Measurements from ENCODE around the gene CAPN11. TPM values are rescaled to one million over a fixed set of nuclear protein-coding genes. Genes with fewer than 3 reads are reported as not detected.

Gene CAPN11
- total RNA-seq, 2 experiments from 2014 or later = 1.3 to 1.5 TPM

DNA sequence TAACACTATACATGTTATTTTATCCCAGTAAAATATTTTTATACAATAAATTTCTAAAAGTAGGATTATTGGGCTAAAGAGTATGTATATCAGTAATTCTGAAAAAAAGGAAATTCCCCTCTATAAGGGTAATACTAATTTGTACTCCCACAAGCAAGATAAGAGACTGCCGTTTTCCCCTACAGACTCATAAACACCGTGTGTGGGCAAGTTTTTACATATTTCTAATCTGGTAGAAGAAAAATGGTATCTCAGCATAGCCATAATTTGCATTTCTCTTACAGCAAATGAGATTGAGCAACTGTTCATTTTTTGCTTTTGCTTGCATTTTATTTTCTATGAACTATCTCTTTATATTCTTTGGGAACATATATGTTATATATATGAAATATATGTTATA is 32.1 kb downstream of the CAPN11 start:
- Histone ChIP-seq H3K27ac (ENCODE audit: low read depth in 1 of 2, low read length in 2 of 2) (no peak overlapping the region), H3K36me3 (ENCODE audit: insufficient read depth, low read length) (no peaks in the 10 kb centered on the region), H3K27me3 (ENCODE audit: control insufficient read depth in 1 of 2, insufficient read depth in 2 of 2, low read length in 2 of 2) (no peaks in the 10 kb centered on the region), H3K4me3 (ENCODE audit: low read length) (no peak overlapping the region), H3K9me3 (ENCODE audit: control insufficient read depth in 1 of 2, insufficient read depth in 1 of 2, low read length in 2 of 2) (no peaks in the 10 kb centered on the region), H3K4me1 (ENCODE audit: insufficient read depth, low read length) (peaks cover 7% of the 10 kb centered on the region)
- TF ChIP-seq, protein P1, sequence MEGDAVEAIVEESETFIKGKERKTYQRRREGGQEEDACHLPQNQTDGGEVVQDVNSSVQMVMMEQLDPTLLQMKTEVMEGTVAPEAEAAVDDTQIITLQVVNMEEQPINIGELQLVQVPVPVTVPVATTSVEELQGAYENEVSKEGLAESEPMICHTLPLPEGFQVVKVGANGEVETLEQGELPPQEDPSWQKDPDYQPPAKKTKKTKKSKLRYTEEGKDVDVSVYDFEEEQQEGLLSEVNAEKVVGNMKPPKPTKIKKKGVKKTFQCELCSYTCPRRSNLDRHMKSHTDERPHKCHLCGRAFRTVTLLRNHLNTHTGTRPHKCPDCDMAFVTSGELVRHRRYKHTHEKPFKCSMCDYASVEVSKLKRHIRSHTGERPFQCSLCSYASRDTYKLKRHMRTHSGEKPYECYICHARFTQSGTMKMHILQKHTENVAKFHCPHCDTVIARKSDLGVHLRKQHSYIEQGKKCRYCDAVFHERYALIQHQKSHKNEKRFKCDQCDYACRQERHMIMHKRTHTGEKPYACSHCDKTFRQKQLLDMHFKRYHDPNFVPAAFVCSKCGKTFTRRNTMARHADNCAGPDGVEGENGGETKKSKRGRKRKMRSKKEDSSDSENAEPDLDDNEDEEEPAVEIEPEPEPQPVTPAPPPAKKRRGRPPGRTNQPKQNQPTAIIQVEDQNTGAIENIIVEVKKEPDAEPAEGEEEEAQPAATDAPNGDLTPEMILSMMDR (IDR thresholded peaks at IDR 0.05) = no peak
- H3K4me1 Mint-ChIP-seq (ENCODE audit: low read depth) = peaks cover 8% of the 10 kb centered on the region
- H3K27ac Mint-ChIP-seq = no peak overlapping the region
- no peak overlapping the region for H3K4me3 Mint-ChIP-seq
- ATAC-seq (ENCODE audit: poor library complexity) (no peak), DNase-seq (no peak)
- H3K27me3 Mint-ChIP-seq = no peaks in the 10 kb centered on the region
- H3K36me3 Mint-ChIP-seq (ENCODE audit: low read depth) = no peaks in the 10 kb centered on the region
- no peaks in the 10 kb centered on the region for H3K9me3 Mint-ChIP-seq
- ChIA-PET CTCF (no interaction called here), POLR2A (interaction anchor here (0.6 kb wide), 1 partner anchor 1258 kb away, joined by 3 read pairs; no protein-coding TSS in a partner anchor)
- intact Hi-C loops (cut with DNase I, micrococcal nuclease) = no loop called here

DNA sequence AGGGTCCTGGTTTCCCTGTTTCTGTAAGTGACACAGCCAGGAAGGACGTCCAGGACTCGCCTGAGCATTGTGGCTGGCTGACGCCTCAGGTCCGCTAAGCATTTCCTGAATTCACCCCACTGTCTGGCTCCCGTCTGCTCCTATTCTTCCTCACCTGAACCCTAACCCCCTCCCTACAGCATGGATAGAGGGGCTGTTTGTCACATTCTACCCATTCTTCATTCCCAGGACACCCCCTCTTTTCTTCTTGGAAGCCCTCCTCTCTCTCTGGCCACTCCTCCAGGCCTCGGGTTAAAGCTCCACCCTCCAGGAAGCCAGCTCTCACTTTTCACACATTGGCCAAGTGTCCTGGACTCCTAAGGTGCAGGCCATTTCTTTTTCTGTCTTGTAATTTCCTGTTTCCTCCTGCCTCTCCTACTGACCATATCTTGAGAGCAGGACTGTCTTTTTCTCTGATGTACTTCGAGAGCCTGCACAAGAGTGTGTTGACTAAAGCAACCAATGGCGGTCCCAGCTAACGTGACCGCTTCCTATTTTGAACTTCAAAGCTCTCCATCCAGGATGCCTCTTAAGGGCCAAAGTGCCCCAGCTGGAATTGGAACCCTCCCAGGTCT is 33.9 kb downstream of the CAPN11 start:
- Histone ChIP-seq H3K4me1 (ENCODE audit: insufficient read depth, low read length) (no peaks in the 10 kb centered on the region), H3K36me3 (ENCODE audit: insufficient read depth, low read length) (no peaks in the 10 kb centered on the region), H3K27ac (ENCODE audit: low read depth in 1 of 2, low read length in 2 of 2) (no peak overlapping the region), H3K4me3 (ENCODE audit: low read length) (no peak overlapping the region), H3K9me3 (ENCODE audit: control insufficient read depth in 1 of 2, insufficient read depth in 1 of 2, low read length in 2 of 2) (no peaks in the 10 kb centered on the region), H3K27me3 (ENCODE audit: control insufficient read depth in 1 of 2, insufficient read depth in 2 of 2, low read length in 2 of 2) (no peaks in the 10 kb centered on the region)
- no peak overlapping the region for H3K4me3 Mint-ChIP-seq
- ATAC-seq (ENCODE audit: poor library complexity) = no peak
- intact Hi-C loops (cut with DNase I, micrococcal nuclease) = no loop called here
- no peak for DNase-seq
- no peaks in the 10 kb centered on the region for H3K4me1 Mint-ChIP-seq (ENCODE audit: low read depth)
- POLR2A ChIA-PET = no interaction called here
- no peaks in the 10 kb centered on the region for H3K27me3 Mint-ChIP-seq
- H3K9me3 Mint-ChIP-seq = no peaks in the 10 kb centered on the region
- TF ChIP-seq, protein P1 (IDR thresholded peaks at IDR 0.05) = no peak
- H3K27ac Mint-ChIP-seq = no peak overlapping the region
- H3K36me3 Mint-ChIP-seq (ENCODE audit: low read depth) = no peaks in the 10 kb centered on the region
- CTCF ChIA-PET = no interaction called here

DNA sequence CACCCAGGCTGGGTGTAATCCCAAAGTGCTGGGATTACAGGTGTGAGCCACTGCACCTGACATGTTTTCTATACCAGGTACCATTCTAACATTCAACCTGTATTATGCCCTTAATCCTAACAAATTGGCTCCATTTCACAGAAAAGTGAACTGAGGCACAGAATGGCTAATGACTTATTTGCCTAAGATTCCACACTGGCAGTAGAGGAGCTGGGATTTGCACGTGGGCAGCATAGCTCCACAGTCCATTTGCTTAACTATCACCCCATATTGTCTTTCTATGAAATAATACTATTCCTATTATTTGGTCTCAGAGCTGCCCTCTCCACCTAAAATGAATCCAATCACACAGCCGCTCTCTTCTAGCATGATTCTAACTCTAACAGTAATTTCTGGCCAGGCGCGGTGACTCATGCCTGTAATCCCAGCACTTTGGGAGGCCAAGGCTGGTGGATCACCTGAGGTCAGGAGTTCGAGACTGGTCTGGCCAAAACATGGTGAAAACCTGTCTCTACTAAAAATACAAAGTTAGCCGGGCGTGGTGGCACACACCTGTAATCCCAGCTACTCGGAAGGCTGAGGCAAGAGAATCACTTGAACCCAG is 34.8 kb downstream of the CAPN11 start:
- POLR2A ChIA-PET = no interaction called here
- CTCF ChIA-PET = no interaction called here
- TF ChIP-seq, protein P1 (IDR thresholded peaks at IDR 0.05) = no peak
- Histone ChIP-seq H3K36me3 (ENCODE audit: insufficient read depth, low read length) (no peaks in the 10 kb centered on the region), H3K4me1 (ENCODE audit: insufficient read depth, low read length) (no peaks in the 10 kb centered on the region), H3K9me3 (ENCODE audit: control insufficient read depth in 1 of 2, insufficient read depth in 1 of 2, low read length in 2 of 2) (no peaks in the 10 kb centered on the region), H3K4me3 (ENCODE audit: low read length) (no peak overlapping the region), H3K27me3 (ENCODE audit: control insufficient read depth in 1 of 2, insufficient read depth in 2 of 2, low read length in 2 of 2) (no peaks in the 10 kb centered on the region), H3K27ac (ENCODE audit: low read depth in 1 of 2, low read length in 2 of 2) (no peak overlapping the region)
- Mint-ChIP-seq H3K36me3 (ENCODE audit: low read depth) (no peaks in the 10 kb centered on the region), H3K27me3 (no peaks in the 10 kb centered on the region), H3K27ac (no peak overlapping the region), H3K4me3 (no peak overlapping the region), H3K9me3 (no peaks in the 10 kb centered on the region), H3K4me1 (ENCODE audit: low read depth) (no peaks in the 10 kb centered on the region)
- ATAC-seq (ENCODE audit: poor library complexity) = no peak
- intact Hi-C loops (cut with DNase I, micrococcal nuclease) = no loop called here
- DNase-seq = no peak

All from CD4-positive, alpha-beta T cell (primary cell).